HG02571 (cell line): ENCODE results near the gene RAG1.
"Not testable (repeated sequence)": the region's sequence is repeated elsewhere in the genome, so short reads cannot be mapped to it uniquely, and the experiment has no call there.

Experiments used
- ATAC-seq: cut with Tn5 transposase; IDR thresholded peaks from one replicate; pipeline ENCODE4 v1.9.1; 2021; ENCODE audit warnings: mild to moderate bottlenecking, moderate library complexity; ENCODE audit not compliant: unreplicated experiment

The RAG1 gene

DNA sequence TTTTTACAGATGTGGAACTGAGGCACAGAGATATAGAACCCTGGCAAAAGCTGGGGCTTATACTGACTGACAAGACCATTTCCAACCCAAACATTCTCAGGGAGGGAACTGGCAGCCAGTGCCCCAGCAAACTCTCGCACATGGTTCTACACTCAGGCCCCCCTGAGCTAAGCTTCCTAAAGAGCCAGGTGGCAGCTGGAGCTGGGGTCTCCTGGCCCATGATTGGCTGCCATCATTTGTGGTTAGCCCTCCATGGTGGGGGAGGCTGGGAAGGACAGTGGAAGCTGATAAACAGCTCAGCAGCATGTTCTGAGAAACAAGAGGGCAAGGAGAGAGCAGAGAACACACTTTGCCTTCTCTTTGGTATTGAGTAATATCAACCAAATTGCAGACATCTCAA lies at the start of gene RAG1:
RAG1 (plus strand) TSS at position 314 of the 400 bp plus-strand sequence. CDS start 5,298 bp downstream, outside the sequence.
- ATAC-seq = no peak

- ATAC-seq = no peak
Observed at GRCh38 chr11:36530840-36531239, 37.0 kb upstream of the RAG1 start.

DNA sequence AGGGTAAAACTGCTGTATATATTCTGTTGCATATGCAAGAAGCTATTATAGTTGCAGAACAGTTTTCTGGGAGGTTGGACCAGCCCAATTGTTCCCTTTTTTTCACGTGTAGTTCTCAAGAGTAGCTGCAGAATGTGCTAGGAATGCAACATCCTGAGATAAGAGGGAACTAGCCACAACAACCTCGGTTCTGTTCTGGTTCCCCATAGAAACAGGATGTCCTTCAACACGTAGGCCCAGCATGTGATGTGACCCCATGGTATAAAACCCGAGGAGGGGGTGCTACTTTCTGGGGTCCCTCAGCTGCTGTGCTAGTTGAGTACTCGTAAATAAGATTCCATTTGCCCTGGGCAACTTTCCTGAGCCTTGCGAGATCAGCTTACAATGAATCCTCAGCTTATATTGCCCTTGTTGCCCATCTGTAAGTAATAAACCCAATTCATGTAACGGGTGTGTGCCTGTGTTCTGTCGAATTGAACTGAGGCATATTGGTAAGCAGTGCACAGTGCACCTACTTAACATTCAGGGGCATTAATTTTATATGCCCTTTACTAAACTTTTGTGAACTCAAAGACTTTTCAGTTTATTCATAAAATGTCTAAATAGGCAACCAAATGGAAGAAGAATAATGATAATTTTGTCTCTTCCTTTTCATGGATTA lies 34.7 kb upstream of the RAG1 start:
- no peak for ATAC-seq

DNA sequence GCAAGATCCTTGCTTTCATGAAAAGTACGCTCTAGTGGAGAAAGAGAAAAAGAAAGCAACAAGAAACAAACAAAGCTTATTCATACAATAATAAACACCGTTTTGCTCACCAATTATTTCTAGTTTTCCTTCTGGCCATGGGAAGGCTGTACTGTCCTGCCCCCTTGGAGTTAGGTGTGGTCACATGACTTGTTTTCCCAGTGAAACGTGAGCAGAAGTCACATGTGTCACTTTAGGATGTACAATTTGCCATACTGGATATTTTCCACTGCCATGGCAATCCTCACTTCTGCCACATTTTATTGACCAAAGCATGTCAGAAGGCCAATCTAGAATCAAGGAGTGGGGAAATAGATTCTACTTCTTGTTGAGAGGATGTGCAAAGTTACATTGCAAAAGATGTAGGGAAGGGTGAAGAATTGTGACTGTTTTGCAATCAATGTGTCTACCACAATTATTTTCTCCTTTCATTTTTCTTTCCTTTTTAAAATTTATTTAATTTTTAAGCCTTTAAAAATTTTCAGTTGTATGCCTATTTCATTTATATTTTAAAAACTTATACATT lies 33.4 kb upstream of the RAG1 start:
- no peak for ATAC-seq

DNA sequence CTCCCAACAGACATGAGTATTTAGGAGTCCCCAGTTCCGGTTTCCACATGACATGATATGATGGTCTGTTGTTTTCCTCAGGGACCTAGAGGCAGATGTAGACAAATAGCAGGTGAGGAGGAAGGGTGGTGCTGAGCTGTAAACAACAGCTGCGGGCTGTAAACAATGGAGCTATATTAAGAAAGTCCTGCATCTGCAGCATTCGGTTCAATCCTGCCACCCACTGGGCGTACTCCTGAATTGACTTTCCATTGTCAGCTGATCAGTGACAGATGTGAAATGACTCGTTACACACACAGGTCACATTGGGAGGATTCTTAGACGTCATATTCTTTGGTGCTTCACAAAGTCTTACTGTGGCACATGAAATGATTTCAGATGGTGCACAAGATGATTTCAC lies 26.8 kb upstream of the RAG1 start:
- ATAC-seq = peak; percentile 97

DNA sequence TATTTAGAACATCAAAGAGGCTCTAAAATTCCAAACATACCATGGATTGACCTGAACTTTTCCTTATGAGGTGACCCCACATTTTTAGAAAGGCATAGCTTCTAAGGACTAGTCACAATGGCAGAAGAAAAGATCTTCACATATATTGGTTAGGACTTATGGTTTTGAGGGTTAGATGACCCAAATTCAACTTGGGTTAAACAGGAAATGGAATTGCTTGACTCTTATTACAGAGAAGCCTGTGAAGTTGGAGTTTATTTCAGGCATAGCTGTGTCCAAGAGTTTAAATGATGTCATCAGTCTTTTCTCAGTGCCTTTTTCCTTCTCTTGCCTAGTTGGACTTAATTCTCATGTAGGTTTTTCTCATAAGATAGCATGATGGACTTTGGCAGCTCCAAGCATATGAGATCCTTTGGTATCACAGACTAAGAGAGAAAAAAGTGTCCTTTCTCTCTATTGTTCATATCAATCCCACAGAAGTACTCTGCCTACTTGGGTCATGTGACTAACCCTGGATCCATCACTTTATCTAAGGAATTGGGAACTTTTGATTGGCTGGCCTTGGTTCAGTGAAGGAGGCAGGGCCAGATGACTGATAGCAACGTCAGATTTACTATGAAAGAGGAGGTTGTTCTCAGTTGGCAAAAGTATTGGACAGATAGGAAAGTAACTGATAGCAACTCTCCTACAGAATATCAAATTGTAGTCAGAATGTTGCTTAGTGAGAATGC lies 17.3 kb upstream of the RAG1 start:
- no peak for ATAC-seq

- not testable (repeated sequence) for ATAC-seq
Observed at GRCh38 chr11:36557390-36557789, 10.4 kb upstream of the RAG1 start.

- ATAC-seq = no peak
Observed at GRCh38 chr11:36557991-36558390, 9.8 kb upstream of the RAG1 start.

- peak; percentile 87 for ATAC-seq
Observed at GRCh38 chr11:36558571-36559413, 9.0 kb upstream of the RAG1 start.

DNA sequence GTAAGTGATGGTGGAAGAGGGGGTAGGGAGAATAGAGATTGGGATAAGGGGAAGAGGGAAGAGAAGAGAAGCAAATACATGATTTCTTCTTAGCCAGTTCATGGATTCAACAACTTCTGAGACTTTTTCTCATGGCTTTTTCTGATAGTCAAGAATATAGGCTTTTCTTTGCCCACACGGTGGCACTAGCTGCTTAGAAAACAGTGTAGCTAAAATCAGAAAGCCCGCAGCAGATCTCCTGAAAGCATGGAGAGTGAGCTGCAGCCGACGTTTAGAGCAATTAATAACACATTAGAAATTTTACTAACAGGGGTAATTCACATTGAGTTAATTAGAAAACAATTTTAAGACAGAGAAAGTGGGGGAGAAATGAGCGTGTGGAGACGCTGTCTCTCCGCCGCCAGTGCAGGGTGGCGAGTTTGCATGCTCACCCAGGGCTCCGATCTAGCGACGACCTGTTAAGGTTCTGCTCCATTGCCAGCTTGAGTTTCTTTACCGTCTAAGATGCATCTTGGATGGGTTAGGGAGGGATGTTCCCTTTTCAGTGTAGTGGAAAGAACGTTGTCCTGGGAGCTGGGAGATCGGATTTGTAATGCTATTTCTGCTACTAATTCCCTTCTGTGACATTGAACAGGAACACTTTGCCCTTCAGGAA lies 3.3 kb upstream of the RAG1 start:
- no peak for ATAC-seq

DNA sequence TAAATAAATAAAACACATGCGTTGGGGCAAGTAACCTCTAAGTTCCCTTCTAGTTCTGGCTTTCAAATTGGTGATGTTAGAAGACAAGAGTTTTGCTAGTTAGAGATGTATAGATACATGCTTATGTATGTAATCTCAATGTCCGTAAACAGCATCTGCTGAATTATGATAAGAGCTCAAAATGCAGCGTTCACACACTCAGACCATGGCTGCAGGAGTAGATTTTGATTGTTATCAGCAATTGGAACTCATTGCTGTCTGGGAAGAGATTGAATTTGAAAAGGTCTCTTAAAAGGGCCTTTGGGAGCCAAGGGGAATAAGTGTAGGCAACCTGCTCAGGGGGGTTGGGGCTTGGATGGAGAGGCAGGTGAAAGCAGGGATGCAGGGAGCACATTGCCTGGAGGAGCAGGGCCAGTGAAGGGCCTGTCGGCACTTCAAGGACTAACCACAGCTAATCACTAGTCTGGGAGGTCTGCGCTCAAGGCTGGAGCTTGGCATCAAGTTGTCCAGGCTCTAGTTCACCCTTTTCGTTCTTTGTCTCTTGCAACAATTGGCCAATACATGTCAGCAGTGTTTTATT lies 2.7 kb upstream of the RAG1 start:
- ATAC-seq = no peak

- ATAC-seq = no peak
Observed at GRCh38 chr11:36566407-36567053, 1.3 kb upstream of the RAG1 start.

GRCh38 chr11:36569095-36569494 lies 1.3 kb downstream of the RAG1 start:
- no peak for ATAC-seq

DNA sequence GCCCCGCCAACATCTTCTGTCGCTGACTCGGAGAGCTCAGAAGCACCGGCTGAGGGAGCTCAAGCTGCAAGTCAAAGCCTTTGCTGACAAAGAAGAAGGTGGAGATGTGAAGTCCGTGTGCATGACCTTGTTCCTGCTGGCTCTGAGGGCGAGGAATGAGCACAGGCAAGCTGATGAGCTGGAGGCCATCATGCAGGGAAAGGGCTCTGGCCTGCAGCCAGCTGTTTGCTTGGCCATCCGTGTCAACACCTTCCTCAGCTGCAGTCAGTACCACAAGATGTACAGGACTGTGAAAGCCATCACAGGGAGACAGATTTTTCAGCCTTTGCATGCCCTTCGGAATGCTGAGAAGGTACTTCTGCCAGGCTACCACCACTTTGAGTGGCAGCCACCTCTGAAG lies 6.7 kb downstream of the RAG1 start:
- ATAC-seq = no peak

GRCh38 chr11:36577373-36577772 lies 9.6 kb downstream of the RAG1 start:
- ATAC-seq = no peak

DNA sequence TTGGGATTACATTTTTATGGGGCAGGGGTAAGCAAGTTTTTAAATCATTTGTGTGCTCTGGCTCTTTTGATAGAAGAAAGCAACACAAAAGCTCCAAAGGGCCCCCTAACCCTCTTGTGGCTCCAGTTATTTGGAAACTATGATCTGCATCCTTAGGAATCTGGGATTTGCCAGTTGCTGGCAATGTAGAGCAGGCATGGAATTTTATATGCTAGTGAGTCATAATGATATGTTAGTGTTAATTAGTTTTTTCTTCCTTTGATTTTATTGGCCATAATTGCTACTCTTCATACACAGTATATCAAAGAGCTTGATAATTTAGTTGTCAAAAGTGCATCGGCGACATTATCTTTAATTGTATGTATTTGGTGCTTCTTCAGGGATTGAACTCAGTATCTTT lies 10.1 kb downstream of the RAG1 start:
- no peak for ATAC-seq

DNA sequence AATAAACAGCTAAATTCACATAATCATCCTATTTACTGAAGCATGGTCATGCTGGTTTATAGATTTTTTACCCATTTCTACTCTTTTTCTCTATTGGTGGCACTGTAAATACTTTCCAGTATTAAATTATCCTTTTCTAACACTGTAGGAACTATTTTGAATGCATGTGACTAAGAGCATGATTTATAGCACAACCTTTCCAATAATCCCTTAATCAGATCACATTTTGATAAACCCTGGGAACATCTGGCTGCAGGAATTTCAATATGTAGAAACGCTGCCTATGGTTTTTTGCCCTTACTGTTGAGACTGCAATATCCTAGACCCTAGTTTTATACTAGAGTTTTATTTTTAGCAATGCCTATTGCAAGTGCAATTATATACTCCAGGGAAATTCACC lies 10.7 kb downstream of the RAG1 start:
- no peak for ATAC-seq

- ATAC-seq = no peak
Observed at GRCh38 chr11:36581536-36581935, 13.7 kb downstream of the RAG1 start.

GRCh38 chr11:36583667-36584066 lies 15.9 kb downstream of the RAG1 start:
- ATAC-seq = no peak

GRCh38 chr11:36586543-36586942 lies 18.7 kb downstream of the RAG1 start:
- no peak for ATAC-seq
